ENCODE results near the gene GABBR1. TPM values are rescaled to one million over a fixed set of nuclear protein-coding genes. Genes with fewer than 3 reads are reported as not detected.

The GABBR1 gene
- total and polyA plus RNA-seq, 4 donors, result 13.6 to 126 (median 97.3) TPM

DNA sequence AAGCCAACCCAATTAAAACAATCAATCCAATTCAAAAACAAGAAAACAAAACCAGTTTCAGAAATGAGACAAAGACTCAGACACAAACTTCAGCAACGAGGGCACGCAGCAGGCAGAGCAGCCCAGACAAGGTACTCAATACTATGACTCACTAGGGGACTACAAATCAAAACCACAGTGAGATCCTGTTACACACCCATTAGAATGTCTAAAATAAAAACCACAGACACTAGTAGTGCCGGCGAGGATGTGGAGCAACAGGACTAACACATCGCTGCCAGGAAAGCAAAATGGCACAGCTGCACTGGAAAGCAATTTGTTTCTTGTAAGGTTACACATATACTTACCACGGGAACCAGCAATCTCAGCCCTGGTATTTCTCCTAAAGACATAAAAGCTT is 116.9 kb downstream of the GABBR1 start:
- Histone ChIP-seq H3K27me3 (ENCODE audit: control insufficient read depth in 1 of 2, insufficient read depth in 2 of 2, low read length in 1 of 2) (peaks cover 0 to 2% of the 10 kb centered on the region in 2 donors), H3K27ac (ENCODE audit: low read depth in 1 of 2, low read length in 2 of 2) (no peak overlapping the region), H3K4me1 (ENCODE audit: control insufficient read depth in 1 of 2, insufficient read depth in 2 of 2, low read length in 2 of 2) (no peaks in the 10 kb centered on the region), H3K4me3 (ENCODE audit: low read length in 2 of 2) (no peak overlapping the region), H3K36me3 (ENCODE audit: control insufficient read depth in 1 of 2, insufficient read depth in 2 of 2, low read length in 1 of 2) (no peaks in the 10 kb centered on the region), H3K9me3 (ENCODE audit: control insufficient read depth, low read length) (no peaks in the 10 kb centered on the region)
- ATAC-seq (ENCODE audit: low FRiP score) (no peak), DNase-seq (no peak)
- intact Hi-C loops (cut with DNase I), result no loop called here
- 26 to 46% methylated on average over 6 of the region's 6 CpGs for WGBS, 2 donors

DNA sequence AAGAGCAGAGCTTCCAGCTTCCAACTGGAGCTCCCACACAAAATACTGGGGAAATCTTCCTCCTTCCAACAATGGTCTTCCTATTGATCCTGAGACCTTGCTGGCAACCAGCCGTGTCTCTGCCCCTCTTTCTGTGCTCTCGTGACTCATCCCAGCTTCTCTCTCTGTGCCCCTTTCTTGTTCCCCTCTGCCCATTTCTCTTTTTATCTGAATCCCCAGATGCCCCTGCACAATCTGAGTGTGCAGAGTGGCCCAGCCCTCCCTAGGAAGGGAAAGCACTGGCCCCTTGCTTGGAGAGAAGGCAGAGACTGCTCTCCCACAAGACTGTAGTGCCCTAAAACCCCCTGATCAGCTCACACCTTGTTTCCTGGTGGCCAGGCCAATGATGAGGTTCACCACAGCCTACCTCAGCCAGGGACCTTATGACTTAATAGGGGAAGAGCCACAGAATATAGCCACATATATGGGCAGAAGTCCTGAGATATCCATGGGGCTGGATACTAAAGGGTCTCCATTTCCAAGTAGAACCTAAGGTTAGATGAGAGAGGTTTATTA is 122.2 kb downstream of the GABBR1 start:
- ATAC-seq (ENCODE audit: low FRiP score), result no peak
- 66 to 76% methylated on average over 2 of the region's 2 CpGs for WGBS, 2 donors

GRCh38 chr6:29510202-29510601 is 122.8 kb downstream of the GABBR1 start:
- no peak overlapping the region for H3K4me3 ChIP-seq (ENCODE audit: low read length in 2 of 2)
- intact Hi-C loops (cut with DNase I), result no loop called here
- H3K27ac ChIP-seq (ENCODE audit: low read depth in 1 of 2, low read length in 2 of 2), result no peak overlapping the region
- no peak for DNase-seq
- H3K36me3 ChIP-seq (ENCODE audit: control insufficient read depth in 1 of 2, insufficient read depth in 2 of 2, low read length in 1 of 2), result no peaks in the 10 kb centered on the region
- no peaks in the 10 kb centered on the region for H3K9me3 ChIP-seq (ENCODE audit: control insufficient read depth, low read length)
- no peaks in the 10 kb centered on the region for H3K4me1 ChIP-seq (ENCODE audit: control insufficient read depth in 1 of 2, insufficient read depth in 2 of 2, low read length in 2 of 2)
- no peaks in the 10 kb centered on the region for H3K27me3 ChIP-seq (ENCODE audit: control insufficient read depth in 1 of 2, insufficient read depth in 2 of 2, low read length in 1 of 2)
- WGBS, 2 donors, result 42 to 50% methylated on average over 4 of the region's 4 CpGs
- ATAC-seq (ENCODE audit: low FRiP score), result no peak

More for the DNA sequence above, 122.2 kb downstream of the GABBR1 start:
- H3K9me3 ChIP-seq (ENCODE audit: control insufficient read depth, low read length), result no peaks in the 10 kb centered on the region
- no peaks in the 10 kb centered on the region for H3K36me3 ChIP-seq (ENCODE audit: control insufficient read depth in 1 of 2, insufficient read depth in 2 of 2, low read length in 1 of 2)
- DNase-seq, result no peak
- no peak overlapping the region for H3K27ac ChIP-seq (ENCODE audit: low read depth in 1 of 2, low read length in 2 of 2)
- no peak overlapping the region for H3K4me3 ChIP-seq (ENCODE audit: low read length in 2 of 2)
- H3K27me3 ChIP-seq (ENCODE audit: control insufficient read depth in 1 of 2, insufficient read depth in 2 of 2, low read length in 1 of 2), result no peaks in the 10 kb centered on the region
- H3K4me1 ChIP-seq (ENCODE audit: control insufficient read depth in 1 of 2, insufficient read depth in 2 of 2, low read length in 2 of 2), result no peaks in the 10 kb centered on the region
- intact Hi-C loops (cut with DNase I), result no loop called here

Other genes with a start within 250 kb of the GABBR1 start
- not detected for gene OR12D2, start 237.6 kb downstream of the GABBR1 start, total RNA-seq
- gene OR12D2, start 237.6 kb downstream of the GABBR1 start, polyA plus RNA-seq, result not detected
- not detected for gene OR12D1, start 218.3 kb downstream of the GABBR1 start, total RNA-seq
- not detected for gene OR12D1, start 218.3 kb downstream of the GABBR1 start, polyA plus RNA-seq
- not detected for gene OR10C1, start 193.9 kb downstream of the GABBR1 start, total RNA-seq
- not detected for gene OR10C1, start 193.9 kb downstream of the GABBR1 start, polyA plus RNA-seq
- gene OR11A1, start 176.1 kb downstream of the GABBR1 start, total RNA-seq, result not detected
- gene OR11A1, start 176.1 kb downstream of the GABBR1 start, polyA plus RNA-seq, result not detected
- gene OR2H1, start 176.0 kb downstream of the GABBR1 start, total RNA-seq, result not detected
- gene OR2H1, start 176.0 kb downstream of the GABBR1 start, polyA plus RNA-seq, result not detected
- gene MAS1L, start 145.2 kb downstream of the GABBR1 start, total RNA-seq, result under 1 TPM in 1 of 2 donors, not detected in 1; 0.60 TPM
- gene MAS1L, start 145.2 kb downstream of the GABBR1 start, polyA plus RNA-seq, result not detected
- 1 to 10 TPM in 1 of 2 donors, under 1 TPM in 1; 0.32 to 4.4 TPM for gene UBD, start 73.5 kb downstream of the GABBR1 start, total RNA-seq
- gene UBD, start 73.5 kb downstream of the GABBR1 start, polyA plus RNA-seq, result 1 to 10 TPM in 1 of 2 donors, under 1 TPM in 1; 0.51 to 3.9 TPM
- gene OR2H2, start 48.1 kb downstream of the GABBR1 start, total RNA-seq, result not detected
- not detected for gene OR2H2, start 48.1 kb downstream of the GABBR1 start, polyA plus RNA-seq
- not detected for gene MOG, start 23.9 kb upstream of the GABBR1 start, total RNA-seq
- gene MOG, start 23.9 kb upstream of the GABBR1 start, polyA plus RNA-seq, result 1 to 10 TPM in 1 of 2 donors, not detected in 1; 1.5 TPM
- gene ZFP57, start 48.0 kb upstream of the GABBR1 start, total RNA-seq, result under 1 TPM in 1 of 2 donors, not detected in 1; 0.49 TPM
- 1 to 10 TPM in 1 of 2 donors, not detected in 1; 7.1 TPM for gene ZFP57, start 48.0 kb upstream of the GABBR1 start, polyA plus RNA-seq
- gene HLA-F, start 90.3 kb upstream of the GABBR1 start, total RNA-seq, result 100 to 1,000 TPM in 1 of 2 donors, 10 to 100 TPM in 1; 90.5 to 124 TPM
- gene HLA-F, start 90.3 kb upstream of the GABBR1 start, polyA plus RNA-seq, result 100 to 1,000 TPM in 1 of 2 donors, 10 to 100 TPM in 1; 34.2 to 153 TPM
- 1 to 10 TPM in 1 of 2 donors, under 1 TPM in 1; 0.29 to 1.3 TPM for gene HLA-G, start 194.6 kb upstream of the GABBR1 start, total RNA-seq
- under 1 TPM in 1 of 2 donors, not detected in 1; 0.88 TPM for gene HLA-G, start 194.6 kb upstream of the GABBR1 start, polyA plus RNA-seq

Data from aorta (tissue), 5 donors.